ENCODE data around the gene SNTA1.

- TF ChIP-seq CTCF (conservative IDR thresholded peaks at IDR 0.05 in 1 of 2, IDR thresholded peaks at IDR 0.05 in 1 of 2; ENCODE audit: low read depth in 1 of 2, low read length in 2 of 2) (no peak), EZH2 (IDR thresholded peaks at IDR 0.05; ENCODE audit: low read length, missing control alignments) (no peak)
Measured at GRCh38 chr20:33433465-33434234, 9.9 kb downstream of the SNTA1 start.
